ENCODE measurements around the gene DLEC1.
A peak's percentile ranks its signal among the peaks of the same experiment; 100 is the strongest.
"Not testable (repeated sequence)": the region's sequence is repeated elsewhere in the genome, so short reads cannot be mapped to it uniquely, and the experiment has no call there.

Gene DLEC1

GRCh38 chr3:38154625-38155255 is 115.7 kb downstream of the DLEC1 start:
- DNase-seq (ENCODE audit: low read depth), result no peak

DNA sequence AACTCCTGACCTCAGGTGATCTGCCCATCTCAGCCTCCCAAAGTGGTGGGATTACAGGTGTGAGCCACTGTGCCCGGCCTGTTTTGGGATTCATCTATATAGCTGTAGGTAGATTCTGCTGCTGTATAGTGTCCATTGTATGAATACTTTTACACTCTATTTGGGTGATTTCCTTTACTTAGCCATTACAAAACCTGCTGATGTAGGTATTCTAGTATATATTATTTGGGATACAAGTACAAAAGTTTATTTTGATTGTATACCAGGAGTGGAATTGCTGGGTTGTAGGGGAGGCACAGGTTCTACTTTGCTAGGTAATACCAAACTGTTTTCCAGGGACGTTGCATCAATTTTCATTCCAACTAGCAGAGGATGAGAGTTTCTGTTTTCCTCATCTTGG is 116.8 kb downstream of the DLEC1 start:
- DNase-seq (ENCODE audit: low read depth), result no peak

GRCh38 chr3:38157117-38157516 is 118.1 kb downstream of the DLEC1 start:
- DNase-seq (ENCODE audit: low read depth), result no peak

DNA sequence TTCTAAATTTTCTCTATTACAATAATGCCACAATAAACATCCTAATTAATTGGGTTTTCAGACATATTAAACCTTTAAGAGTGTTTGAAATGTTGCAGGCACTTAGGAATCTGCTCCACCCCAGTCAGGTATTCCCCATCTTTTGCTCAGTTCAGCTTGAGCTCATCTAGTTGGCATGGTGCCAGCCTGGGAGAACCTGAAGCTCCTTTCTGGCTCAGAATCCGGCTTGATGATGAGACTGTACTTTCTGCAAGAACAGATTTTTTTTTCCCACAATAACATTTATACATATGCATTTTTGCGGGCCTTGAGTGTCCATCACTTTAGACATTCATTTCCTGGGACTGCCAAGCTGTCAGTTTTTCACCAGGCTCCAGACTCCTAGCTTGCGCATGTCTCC is 118.6 kb downstream of the DLEC1 start:
- no peak for DNase-seq (ENCODE audit: low read depth)

DNA sequence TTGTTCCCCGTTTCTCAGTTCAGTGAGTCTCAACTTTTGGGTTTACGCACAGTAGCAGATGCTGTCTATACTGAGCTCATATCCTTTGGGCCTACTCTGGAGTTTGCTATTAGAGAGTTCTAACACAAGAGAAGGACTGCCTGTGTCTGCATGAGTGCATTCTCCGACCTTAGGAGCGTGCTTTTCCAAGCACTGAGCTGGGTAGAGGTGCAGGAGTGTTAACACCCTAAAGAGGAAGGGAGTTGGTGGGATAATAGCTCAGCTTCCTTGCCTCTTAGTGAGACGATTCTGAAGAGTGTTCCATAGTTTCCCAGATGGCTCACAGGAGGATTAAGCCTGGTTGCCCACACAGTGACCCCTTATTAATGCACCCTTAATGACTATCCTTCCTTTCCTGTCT is 119.5 kb downstream of the DLEC1 start:
- no peak for DNase-seq (ENCODE audit: low read depth)

- not testable (repeated sequence) for DNase-seq (ENCODE audit: low read depth)
Measured at GRCh38 chr3:38160704-38161103, 121.7 kb downstream of the DLEC1 start.

- DNase-seq (ENCODE audit: low read depth), result no peak
Measured at GRCh38 chr3:38163117-38163840, 124.3 kb downstream of the DLEC1 start.

GRCh38 chr3:38163841-38164642 is 125.0 kb downstream of the DLEC1 start:
- no peak for DNase-seq (ENCODE audit: low read depth)

DNA sequence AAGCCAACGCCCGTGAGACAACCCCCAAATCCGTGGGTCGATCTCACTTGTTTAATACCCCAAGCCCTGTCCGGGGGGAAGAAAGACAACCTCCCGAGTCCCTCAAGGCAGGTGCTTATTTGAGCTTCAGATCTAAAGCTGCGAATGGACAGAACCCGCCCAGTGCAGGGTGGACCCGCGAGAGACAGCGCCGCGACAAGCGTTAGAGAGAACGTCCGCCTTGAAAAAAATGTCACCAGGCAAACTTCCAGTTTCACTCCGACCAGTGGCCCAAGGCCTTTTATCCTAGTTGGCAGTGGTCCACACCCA is 125.6 kb downstream of the DLEC1 start:
- no peak for DNase-seq (ENCODE audit: low read depth)

GRCh38 chr3:38164952-38165721 is 126.1 kb downstream of the DLEC1 start, which contains the start of gene OXSR1:
Gene OXSR1, plus strand, starts transcription at chr3:38165537. Its CDS starts 340 bp downstream, at chr3:38165877.
- peak; percentile 96 for DNase-seq (ENCODE audit: low read depth)

- DNase-seq (ENCODE audit: low read depth), result no peak
Measured at GRCh38 chr3:38165722-38166387, 126.8 kb downstream of the DLEC1 start.

DNA sequence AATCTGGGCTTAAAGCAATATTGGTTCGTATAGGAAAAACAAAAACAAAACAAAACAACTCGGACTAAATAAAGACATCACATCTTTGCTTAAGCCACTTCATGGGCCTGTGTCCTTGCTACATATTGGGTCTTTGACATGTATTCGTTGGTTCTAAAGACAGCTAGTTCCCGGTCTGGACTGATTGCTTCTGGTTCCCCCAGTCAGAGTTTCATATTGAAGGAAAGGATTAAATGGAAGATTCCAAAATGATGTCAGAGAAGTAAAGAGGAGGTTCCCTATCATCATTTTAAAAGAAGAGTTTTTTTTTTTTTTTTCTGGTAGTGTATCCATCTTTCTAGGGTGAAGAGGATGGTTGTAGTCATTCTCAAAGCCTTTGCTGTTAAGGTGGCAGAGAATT is 128.6 kb downstream of the DLEC1 start:
- no peak for DNase-seq (ENCODE audit: low read depth)

- DNase-seq (ENCODE audit: low read depth), result no peak
Measured at GRCh38 chr3:38168151-38169026, 129.4 kb downstream of the DLEC1 start.

DNA sequence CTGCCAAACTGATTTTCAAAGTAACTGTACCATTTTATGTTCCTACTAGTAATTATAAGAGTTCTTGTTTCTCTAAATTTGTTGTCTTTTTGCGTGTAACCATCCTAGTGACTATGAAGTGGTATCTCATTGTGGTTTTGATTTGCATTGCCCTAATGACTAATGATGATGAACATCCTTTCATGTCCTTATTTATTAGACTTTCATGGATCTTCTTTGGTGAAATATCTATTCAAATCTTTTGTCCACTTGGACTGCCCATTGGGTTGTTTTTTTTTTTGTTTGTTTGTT is 130.0 kb downstream of the DLEC1 start:
- DNase-seq (ENCODE audit: low read depth), result no peak

GRCh38 chr3:38170722-38171121 is 131.7 kb downstream of the DLEC1 start:
- no peak for DNase-seq (ENCODE audit: low read depth)

DNA sequence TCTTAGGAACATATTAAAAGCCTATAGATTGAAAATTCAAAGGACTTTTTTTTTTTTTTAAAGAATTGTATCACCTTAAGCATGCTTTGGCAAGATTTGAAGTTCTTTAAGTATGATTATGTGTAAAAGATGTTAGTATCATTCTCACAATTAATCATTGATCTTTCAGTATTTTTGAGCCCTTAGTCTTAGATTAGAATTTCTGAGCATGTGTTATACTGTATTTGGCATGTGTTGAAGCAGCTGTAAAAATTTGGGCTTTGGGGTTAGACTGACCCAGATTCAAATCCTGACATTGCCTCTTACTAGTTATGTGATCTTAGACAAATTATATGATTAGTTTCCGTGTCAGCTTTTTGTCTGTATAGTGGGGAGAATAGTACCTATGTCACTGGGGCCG is 132.6 kb downstream of the DLEC1 start:
- no peak for DNase-seq (ENCODE audit: low read depth)
